ENCODE data around the gene CUL4B.

DNA sequence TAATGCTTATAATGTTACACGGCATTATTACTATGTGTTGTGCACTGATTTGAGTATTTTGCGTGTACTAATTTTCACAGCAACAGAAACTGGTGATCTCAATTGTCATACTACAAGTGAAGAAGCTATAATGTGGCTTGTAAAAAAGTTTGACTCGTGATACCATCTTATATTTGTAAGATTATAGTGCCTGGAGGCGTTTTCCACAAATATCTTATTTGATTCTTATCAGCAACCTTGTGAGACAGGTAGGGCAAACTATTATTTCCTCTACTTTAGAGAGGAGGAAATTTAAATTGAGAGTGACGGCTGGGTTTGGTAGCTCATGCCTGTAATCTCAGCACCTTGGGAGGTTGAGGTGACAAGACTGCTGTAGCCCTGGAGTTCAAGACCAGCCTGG, 4.5 kb downstream of the CUL4B start:
- TF ChIP-seq, protein P1, sequence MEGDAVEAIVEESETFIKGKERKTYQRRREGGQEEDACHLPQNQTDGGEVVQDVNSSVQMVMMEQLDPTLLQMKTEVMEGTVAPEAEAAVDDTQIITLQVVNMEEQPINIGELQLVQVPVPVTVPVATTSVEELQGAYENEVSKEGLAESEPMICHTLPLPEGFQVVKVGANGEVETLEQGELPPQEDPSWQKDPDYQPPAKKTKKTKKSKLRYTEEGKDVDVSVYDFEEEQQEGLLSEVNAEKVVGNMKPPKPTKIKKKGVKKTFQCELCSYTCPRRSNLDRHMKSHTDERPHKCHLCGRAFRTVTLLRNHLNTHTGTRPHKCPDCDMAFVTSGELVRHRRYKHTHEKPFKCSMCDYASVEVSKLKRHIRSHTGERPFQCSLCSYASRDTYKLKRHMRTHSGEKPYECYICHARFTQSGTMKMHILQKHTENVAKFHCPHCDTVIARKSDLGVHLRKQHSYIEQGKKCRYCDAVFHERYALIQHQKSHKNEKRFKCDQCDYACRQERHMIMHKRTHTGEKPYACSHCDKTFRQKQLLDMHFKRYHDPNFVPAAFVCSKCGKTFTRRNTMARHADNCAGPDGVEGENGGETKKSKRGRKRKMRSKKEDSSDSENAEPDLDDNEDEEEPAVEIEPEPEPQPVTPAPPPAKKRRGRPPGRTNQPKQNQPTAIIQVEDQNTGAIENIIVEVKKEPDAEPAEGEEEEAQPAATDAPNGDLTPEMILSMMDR (conservative IDR thresholded peaks at IDR 0.05; ENCODE audit: low read depth, low read length), result no peak
- TF ChIP-seq EZH2 (IDR thresholded peaks at IDR 0.05; ENCODE audit: borderline replicate concordance, low read depth, low read length, poor library complexity, severe bottlenecking), result no peak
